ENCODE data around the gene KRTAP10-9.
"Not testable (repeated sequence)": the region's sequence is repeated elsewhere in the genome, so short reads cannot be mapped to it uniquely, and the experiment has no call there.

The KRTAP10-9 gene

GRCh38 chr21:44619886-44620285 is 7.0 kb upstream of the KRTAP10-9 start:
- no peaks in the 10 kb centered on the region for H3K4me1 ChIP-seq (ENCODE audit: control insufficient read depth, insufficient read depth, low read length)

GRCh38 chr21:44623575-44623974 is 3.3 kb upstream of the KRTAP10-9 start:
- peaks cover 8% of the 10 kb centered on the region for H3K9me3 ChIP-seq (ENCODE audit: control insufficient read depth, insufficient read depth, low read length)

More at GRCh38 chr21:44619886-44620285, 7.0 kb upstream of the KRTAP10-9 start:
- no peaks in the 10 kb centered on the region for H3K27me3 ChIP-seq (ENCODE audit: control insufficient read depth, insufficient read depth, low read length)
- no peaks in the 10 kb centered on the region for H3K36me3 ChIP-seq (ENCODE audit: control insufficient read depth, insufficient read depth, low read length)
- peaks cover 8% of the 10 kb centered on the region for H3K9me3 ChIP-seq (ENCODE audit: control insufficient read depth, insufficient read depth, low read length)
- H3K9ac ChIP-seq (ENCODE audit: low read depth, low read length): no peak overlapping the region
- no peak overlapping the region for H3K4me3 ChIP-seq (ENCODE audit: low read depth, low read length)

GRCh38 chr21:44625756-44626155 is 1.1 kb upstream of the KRTAP10-9 start:
- Histone ChIP-seq H3K36me3 (ENCODE audit: control insufficient read depth, insufficient read depth, low read length) (no peaks in the 10 kb centered on the region), H3K27me3 (ENCODE audit: control insufficient read depth, insufficient read depth, low read length) (no peaks in the 10 kb centered on the region), H3K4me3 (ENCODE audit: low read depth, low read length) (no peak overlapping the region), H3K4me1 (ENCODE audit: control insufficient read depth, insufficient read depth, low read length) (no peaks in the 10 kb centered on the region), H3K9me3 (ENCODE audit: control insufficient read depth, insufficient read depth, low read length) (peaks cover 8% of the 10 kb centered on the region), H3K9ac (ENCODE audit: low read depth, low read length) (no peak overlapping the region)

More at GRCh38 chr21:44623575-44623974, 3.3 kb upstream of the KRTAP10-9 start:
- Histone ChIP-seq H3K4me3 (ENCODE audit: low read depth, low read length) (no peak overlapping the region), H3K4me1 (ENCODE audit: control insufficient read depth, insufficient read depth, low read length) (no peaks in the 10 kb centered on the region), H3K9ac (ENCODE audit: low read depth, low read length) (no peak overlapping the region), H3K36me3 (ENCODE audit: control insufficient read depth, insufficient read depth, low read length) (no peaks in the 10 kb centered on the region), H3K27me3 (ENCODE audit: control insufficient read depth, insufficient read depth, low read length) (no peaks in the 10 kb centered on the region)

DNA sequence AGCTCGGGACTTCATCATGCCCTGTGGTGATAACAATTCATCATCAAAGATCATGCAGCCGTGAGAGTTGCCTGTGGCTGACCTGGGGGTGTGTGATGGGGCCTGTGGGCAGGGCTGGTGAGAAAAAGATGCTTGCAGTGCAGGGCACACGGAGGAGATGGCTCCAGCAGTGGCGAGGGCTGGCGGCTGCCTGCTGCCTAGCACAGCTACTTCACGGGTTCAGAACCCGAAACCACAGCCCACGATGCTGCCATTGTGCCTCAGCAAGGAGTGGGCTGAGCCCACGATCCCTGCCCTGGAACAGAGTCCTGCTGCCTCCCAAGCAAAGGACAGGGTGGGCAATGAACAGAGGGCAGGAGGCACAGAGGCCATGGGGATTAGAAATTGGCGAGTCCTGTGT is 631 bp upstream of the KRTAP10-9 start:
- Histone ChIP-seq H3K36me3 (ENCODE audit: control insufficient read depth, insufficient read depth, low read length) (no peaks in the 10 kb centered on the region), H3K9ac (ENCODE audit: low read depth, low read length) (no peak overlapping the region), H3K9me3 (ENCODE audit: control insufficient read depth, insufficient read depth, low read length) (peaks cover 8% of the 10 kb centered on the region), H3K4me3 (ENCODE audit: low read depth, low read length) (no peak overlapping the region), H3K27me3 (ENCODE audit: control insufficient read depth, insufficient read depth, low read length) (no peaks in the 10 kb centered on the region), H3K4me1 (ENCODE audit: control insufficient read depth, insufficient read depth, low read length) (no peaks in the 10 kb centered on the region)

DNA sequence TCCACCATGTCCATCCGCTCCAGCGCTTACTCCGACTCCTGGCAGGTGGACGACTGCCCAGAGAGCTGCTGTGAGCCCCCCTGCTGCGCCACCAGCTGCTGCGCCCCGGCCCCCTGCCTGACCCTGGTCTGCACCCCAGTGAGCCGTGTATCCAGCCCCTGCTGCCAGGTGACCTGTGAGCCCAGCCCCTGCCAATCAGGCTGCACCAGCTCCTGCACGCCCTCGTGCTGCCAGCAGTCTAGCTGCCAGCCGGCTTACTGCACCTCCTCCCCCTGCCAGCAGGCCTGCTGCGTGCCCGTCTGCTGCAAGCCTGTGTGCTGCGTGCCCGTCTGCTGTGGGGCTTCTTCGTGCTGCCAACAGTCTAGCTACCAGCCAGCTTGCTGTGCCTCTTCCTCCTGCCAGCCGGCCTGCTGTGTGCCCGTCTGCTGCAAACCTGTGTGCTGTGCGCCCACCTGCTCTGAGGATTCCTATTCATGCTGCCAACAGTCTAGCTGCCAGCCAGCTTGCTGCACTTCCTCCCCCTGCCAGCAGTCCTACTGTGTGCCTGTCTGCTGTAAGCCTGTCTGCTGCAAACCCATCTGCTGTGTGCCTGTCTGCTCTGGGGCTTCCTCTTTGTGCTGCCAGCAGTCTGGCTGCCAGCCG is 409 bp downstream of the KRTAP10-9 start:
- H3K9ac ChIP-seq (ENCODE audit: low read depth, low read length); H3K4me1 ChIP-seq (ENCODE audit: control insufficient read depth, insufficient read depth, low read length); H3K27me3 ChIP-seq (ENCODE audit: control insufficient read depth, insufficient read depth, low read length); H3K36me3 ChIP-seq (ENCODE audit: control insufficient read depth, insufficient read depth, low read length); H3K4me3 ChIP-seq (ENCODE audit: low read depth, low read length); H3K9me3 ChIP-seq (ENCODE audit: control insufficient read depth, insufficient read depth, low read length): not testable (repeated sequence)

GRCh38 chr21:44627831-44628233 is 939 bp downstream of the KRTAP10-9 start:
- H3K9me3 ChIP-seq (ENCODE audit: control insufficient read depth, insufficient read depth, low read length): not testable (repeated sequence)

DNA sequence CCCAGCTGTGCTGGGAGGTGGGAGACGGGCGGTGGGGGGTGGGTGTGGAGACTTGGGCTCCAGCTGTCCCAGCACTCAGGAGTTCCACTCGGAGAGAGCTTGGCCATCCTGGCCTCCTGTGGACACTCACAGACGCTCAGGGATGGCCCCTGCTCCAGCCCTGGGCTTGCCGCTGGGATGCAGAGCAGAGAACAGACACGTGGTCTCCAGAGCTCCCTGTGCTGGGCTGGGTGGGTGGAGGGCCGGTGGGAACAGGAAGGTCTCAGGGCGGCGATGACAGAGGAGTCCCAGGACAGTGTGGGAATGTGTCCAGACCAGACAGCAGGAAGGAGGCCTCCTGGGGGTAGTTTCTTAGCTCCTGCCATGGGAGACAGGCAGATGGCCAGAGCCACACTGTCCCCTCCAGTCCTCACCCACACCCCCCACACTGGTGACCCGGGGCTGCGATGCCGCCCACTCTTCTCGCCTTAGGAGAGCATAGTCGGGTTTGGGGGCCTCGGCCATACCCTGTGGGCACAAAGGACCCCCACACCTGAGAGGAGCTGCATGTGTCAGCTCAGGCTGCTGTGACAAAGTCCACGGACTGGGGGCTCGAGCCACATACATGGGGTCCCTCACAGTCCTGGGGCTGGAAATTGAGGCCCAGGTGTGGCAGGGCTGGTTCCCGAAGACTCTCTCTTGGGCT is 2.0 kb downstream of the KRTAP10-9 start:
- Histone ChIP-seq H3K4me1 (ENCODE audit: control insufficient read depth, insufficient read depth, low read length) (no peaks in the 10 kb centered on the region), H3K36me3 (ENCODE audit: control insufficient read depth, insufficient read depth, low read length) (no peaks in the 10 kb centered on the region), H3K9me3 (ENCODE audit: control insufficient read depth, insufficient read depth, low read length) (peaks cover 3% of the 10 kb centered on the region), H3K9ac (ENCODE audit: low read depth, low read length) (no peak overlapping the region), H3K4me3 (ENCODE audit: low read depth, low read length) (no peak overlapping the region), H3K27me3 (ENCODE audit: control insufficient read depth, insufficient read depth, low read length) (no peaks in the 10 kb centered on the region)

More at GRCh38 chr21:44627831-44628233, 939 bp downstream of the KRTAP10-9 start:
- not testable (repeated sequence) for H3K4me3 ChIP-seq (ENCODE audit: low read depth, low read length); H3K36me3 ChIP-seq (ENCODE audit: control insufficient read depth, insufficient read depth, low read length); H3K9ac ChIP-seq (ENCODE audit: low read depth, low read length); H3K27me3 ChIP-seq (ENCODE audit: control insufficient read depth, insufficient read depth, low read length); H3K4me1 ChIP-seq (ENCODE audit: control insufficient read depth, insufficient read depth, low read length)

GRCh38 chr21:44630440-44630839 is 3.5 kb downstream of the KRTAP10-9 start:
- Histone ChIP-seq H3K4me3 (ENCODE audit: low read depth, low read length) (no peak overlapping the region), H3K36me3 (ENCODE audit: control insufficient read depth, insufficient read depth, low read length) (no peaks in the 10 kb centered on the region), H3K4me1 (ENCODE audit: control insufficient read depth, insufficient read depth, low read length) (no peaks in the 10 kb centered on the region), H3K9ac (ENCODE audit: low read depth, low read length) (no peak overlapping the region), H3K27me3 (ENCODE audit: control insufficient read depth, insufficient read depth, low read length) (no peaks in the 10 kb centered on the region), H3K9me3 (ENCODE audit: control insufficient read depth, insufficient read depth, low read length) (no peaks in the 10 kb centered on the region)

DNA sequence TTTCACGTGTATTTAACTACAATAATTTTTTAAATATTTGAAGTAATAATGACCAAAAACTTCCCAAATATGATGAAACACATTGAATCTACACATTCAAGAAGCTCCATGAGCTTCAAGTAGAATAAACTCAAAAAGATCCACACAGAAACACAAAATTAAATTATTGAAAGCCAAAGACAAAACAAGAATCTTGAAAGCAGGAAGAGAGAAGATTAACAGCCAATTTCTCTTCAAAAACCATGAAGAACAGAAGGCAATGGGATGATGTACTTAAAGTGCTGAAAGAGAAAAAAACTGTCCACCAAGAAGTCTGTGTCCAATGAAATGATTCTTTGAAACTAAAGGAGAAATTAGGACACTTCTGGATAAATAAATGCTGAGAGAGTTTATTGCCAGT is 5.2 kb downstream of the KRTAP10-9 start:
- no peak overlapping the region for H3K4me3 ChIP-seq (ENCODE audit: low read depth, low read length)
- no peaks in the 10 kb centered on the region for H3K27me3 ChIP-seq (ENCODE audit: control insufficient read depth, insufficient read depth, low read length)
- no peaks in the 10 kb centered on the region for H3K4me1 ChIP-seq (ENCODE audit: control insufficient read depth, insufficient read depth, low read length)
- no peaks in the 10 kb centered on the region for H3K9me3 ChIP-seq (ENCODE audit: control insufficient read depth, insufficient read depth, low read length)
- no peak overlapping the region for H3K9ac ChIP-seq (ENCODE audit: low read depth, low read length)
- H3K36me3 ChIP-seq (ENCODE audit: control insufficient read depth, insufficient read depth, low read length): no peaks in the 10 kb centered on the region

DNA sequence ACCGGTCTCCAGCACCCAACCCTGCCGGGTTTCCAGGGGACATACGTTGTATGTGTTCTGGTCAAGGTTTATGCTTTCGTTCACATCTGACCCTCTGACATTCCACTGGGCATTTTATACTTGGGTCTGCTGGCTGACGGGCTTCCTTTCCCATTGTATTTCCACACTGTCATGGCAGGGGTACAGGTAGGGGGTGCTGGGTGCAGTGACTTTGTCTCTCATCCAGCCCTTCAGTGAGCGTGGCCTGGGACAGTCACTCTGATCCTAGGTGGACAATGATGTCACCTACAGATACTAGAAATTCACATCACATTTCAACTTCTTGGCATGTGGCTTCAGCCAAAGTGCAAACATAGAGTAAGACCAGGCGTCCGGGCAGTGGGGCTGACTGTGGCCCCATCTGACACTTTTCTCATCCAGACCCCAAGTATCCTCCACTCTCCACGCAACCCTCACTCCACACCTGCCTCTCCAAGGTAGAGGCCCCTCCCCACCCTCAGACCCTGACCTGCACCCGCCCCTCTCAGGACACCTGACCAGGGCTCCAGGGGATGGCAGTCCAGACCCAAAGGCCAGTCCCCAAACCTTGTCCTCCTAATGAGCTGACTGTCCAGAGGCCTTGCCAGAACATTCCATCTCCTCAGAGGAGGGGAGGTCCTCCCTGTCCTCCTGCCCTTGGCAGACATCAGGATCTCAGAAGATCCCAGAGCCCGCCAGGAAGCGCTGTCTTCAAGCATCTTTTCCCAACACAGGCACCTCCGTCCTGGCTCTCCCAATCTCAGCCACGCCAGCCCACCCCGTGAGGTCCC is 9.5 kb downstream of the KRTAP10-9 start:
- no peaks in the 10 kb centered on the region for H3K36me3 ChIP-seq (ENCODE audit: control insufficient read depth, insufficient read depth, low read length)
- no peaks in the 10 kb centered on the region for H3K9me3 ChIP-seq (ENCODE audit: control insufficient read depth, insufficient read depth, low read length)
- H3K9ac ChIP-seq (ENCODE audit: low read depth, low read length): no peak overlapping the region
- H3K4me3 ChIP-seq (ENCODE audit: low read depth, low read length): no peak overlapping the region
- H3K4me1 ChIP-seq (ENCODE audit: control insufficient read depth, insufficient read depth, low read length): no peaks in the 10 kb centered on the region
- no peaks in the 10 kb centered on the region for H3K27me3 ChIP-seq (ENCODE audit: control insufficient read depth, insufficient read depth, low read length)

- Histone ChIP-seq H3K9ac (ENCODE audit: low read depth, low read length) (no peak within 1 kb of the TSS), H3K4me1 (ENCODE audit: control insufficient read depth, insufficient read depth, low read length) (no peaks in the 10 kb centered on the region), H3K9me3 (ENCODE audit: control insufficient read depth, insufficient read depth, low read length) (no peaks in the 10 kb centered on the region), H3K36me3 (ENCODE audit: control insufficient read depth, insufficient read depth, low read length) (no peaks in the 10 kb centered on the region), H3K4me3 (ENCODE audit: low read depth, low read length) (no peak within 1 kb of the TSS), H3K27me3 (ENCODE audit: control insufficient read depth, insufficient read depth, low read length) (no peaks in the 10 kb centered on the region)
Measured at GRCh38 chr21:44637018-44637850, 10.3 kb downstream of the KRTAP10-9 start, which contains the start of gene KRTAP10-10. KRTAP10-10 (plus strand) TSS chr21:44637356; CDS start chr21:44637418, 62 bp downstream.
